ENCODE results near the gene CDH23.

The CDH23 gene

GRCh38 chr10:71555724-71556119 lies 159.0 kb downstream of the CDH23 start:
- DNase-seq: no peak

DNA sequence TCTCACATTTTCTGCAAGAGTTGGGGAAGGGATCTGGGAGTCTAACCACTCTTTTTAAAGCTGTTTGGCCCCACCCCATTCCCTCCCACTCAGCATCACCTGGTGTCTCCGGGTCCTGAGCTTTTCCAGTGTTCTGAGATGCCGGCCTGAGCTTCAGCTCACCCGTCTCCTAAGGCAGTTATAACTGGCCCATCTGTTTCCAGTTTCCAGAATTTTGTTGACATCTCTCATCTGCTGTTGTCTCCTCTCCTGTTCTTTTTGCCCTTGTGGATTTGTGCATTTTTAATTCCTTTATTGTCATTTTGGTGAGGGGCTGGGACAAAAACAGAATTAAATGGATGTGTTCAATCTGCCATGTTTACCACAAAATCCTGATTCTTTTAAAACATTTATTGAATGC lies 162.3 kb downstream of the CDH23 start:
- DNase-seq: no peak

DNA sequence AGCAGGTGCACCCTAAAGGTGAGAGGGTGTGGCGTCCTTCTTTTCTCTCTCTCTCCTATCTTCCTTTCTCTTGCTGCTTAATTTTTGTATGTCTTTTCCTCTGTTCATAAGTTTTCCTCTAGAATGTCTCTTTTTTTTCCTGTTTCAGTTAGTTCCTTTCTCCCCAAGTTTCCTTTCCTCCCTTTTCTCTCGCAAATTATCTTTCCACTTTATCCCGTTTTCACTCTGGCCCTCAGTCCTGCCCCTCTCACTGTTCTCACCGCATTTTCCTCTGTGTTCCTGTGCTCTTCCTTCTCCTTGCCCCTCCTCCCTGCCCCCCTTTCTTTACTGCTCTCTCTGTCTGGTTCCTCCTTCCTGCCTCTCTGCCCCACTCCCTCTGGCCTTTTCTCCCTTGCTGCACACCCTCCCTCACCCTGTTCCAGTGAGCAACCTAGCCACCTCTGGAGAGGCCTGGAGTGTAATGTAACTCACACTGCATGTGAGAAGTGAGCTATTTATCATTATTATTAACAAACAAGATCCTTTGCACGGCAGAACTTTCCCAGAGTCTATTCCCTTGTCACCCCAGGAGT lies 164.4 kb downstream of the CDH23 start:
- DNase-seq: no peak

DNA sequence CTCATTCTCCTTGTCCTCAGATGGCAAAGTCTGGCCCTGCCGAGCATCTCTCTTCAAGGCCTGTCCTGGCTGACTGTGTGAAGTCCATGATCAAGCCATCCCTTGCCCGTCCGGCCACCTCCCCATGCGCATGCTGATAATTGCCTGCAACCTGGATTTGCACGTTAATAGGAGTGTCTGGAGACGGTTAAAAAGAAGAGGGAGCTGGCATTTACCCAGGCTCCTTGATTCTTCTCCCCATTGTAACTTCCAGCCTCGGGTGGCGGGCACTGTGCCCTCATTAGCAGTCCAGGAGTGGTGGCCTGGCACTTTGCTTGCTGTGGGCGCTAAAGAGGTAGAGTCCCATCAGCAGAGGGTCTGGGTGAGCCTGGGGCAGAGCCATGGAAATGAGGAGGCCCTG lies 165.5 kb downstream of the CDH23 start:
- no peak for DNase-seq

- DNase-seq: no peak
Measured at GRCh38 chr10:71562904-71563303, 166.2 kb downstream of the CDH23 start.

DNA sequence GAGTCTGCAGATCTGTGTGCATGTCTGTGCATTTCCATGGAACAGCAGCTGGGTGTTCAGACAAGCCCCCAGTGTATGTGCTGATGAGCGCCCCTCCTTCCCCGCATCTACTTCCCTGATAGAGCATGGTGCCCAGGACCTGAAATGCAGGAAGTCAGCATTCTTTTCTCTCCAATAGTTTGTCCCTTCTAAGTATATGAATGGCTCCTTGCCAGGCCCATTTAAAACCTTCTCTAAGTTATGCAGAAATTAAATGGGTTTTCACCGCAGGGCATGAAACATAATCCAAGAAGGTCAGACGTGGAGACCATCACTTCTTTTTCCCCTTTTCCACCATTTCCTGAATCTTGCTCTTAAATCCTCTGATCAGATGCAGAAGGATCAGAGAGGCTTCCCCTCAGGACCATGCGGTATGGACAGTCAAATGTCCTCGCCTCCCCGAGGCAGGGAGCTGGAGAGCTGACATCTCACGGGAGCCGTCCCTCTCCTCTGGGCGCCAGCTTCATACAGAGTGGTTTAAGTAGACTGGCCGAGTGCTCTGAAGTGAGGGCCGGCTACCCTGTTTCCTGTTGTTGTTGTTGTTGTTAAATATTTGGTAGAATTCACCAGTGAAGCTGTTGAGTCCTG lies 167.6 kb downstream of the CDH23 start:
- DNase-seq: no peak

DNA sequence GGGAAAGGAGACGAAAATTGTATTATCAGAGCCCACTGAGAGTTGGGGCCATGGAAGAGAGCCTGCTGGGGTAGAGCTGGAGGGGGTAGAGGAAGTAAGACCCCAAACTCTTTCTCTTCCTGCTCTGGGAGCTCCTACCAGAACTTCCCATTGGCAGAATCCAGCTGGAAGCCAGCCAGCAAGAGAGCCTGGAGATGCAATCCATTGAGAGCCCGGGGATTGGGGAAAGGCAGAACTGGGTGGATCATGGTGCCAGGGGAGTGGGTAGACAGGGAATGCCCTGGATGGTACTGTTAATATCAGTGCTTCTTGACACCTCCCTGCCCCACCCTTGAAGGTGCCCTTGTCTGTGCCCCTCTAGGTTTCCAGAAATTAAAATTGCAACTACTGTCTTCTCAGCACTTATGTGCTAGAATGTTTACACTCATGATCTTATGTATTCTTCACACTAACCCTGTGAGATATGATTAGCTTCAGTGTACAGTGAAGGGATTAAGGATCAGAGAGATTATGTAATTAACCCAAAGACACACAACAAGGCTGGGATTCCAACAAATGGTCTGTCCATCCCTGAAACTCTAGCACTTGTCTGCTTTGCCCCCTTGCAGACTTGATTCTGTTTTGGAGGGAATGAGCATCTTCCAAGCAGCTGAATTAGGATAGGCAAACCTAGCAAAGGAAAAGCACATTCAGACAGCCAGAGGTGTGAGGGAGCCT lies 168.7 kb downstream of the CDH23 start:
- peak in 1 of 56 donors; percentile 33 for DNase-seq

GRCh38 chr10:71567006-71567405 lies 170.3 kb downstream of the CDH23 start:
- no peak for DNase-seq

- DNase-seq: no peak
Measured at GRCh38 chr10:71568896-71569492, 172.3 kb downstream of the CDH23 start.

DNA sequence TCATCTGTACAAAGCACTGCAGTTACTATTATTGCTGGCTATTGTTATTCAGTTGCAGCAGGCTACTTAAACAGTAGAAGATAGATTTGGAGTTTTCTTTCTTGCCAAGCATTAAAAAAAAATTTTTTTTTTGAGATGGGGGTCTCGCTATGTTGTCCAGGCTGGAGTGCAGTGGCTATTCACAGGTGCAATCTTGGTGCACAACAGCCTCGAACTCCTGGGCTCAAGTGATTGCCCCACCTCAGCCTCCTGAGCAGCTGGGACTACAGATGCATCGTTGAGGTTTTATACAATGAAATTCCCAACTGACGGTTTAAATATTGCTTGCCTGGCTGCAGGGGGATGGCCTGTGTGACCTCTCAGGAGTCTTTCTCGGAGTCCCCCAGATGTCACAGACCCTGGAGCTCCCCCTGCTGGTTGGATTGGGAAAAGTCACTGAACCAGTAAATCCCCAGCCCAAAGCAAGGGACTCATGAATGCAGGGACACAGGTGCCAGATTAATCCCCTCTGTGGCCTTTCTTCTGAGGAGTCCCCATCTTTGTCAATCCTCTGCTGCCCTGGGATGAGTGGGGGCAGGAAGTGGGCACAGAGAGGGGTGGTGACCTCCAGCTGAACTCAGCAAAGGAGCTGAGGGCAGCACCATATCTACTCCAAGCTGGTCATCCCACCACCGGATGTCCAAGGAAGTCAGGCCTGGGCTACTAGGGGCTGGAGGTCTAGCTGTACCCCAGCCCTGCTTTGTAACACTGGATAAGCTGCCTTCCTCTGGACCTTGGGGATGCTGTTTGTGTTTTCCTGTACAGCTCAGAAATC lies 173.3 kb downstream of the CDH23 start:
- DNase-seq: peak in 49 of 56 donors; percentile 9 to 80 (median 50)

DNA sequence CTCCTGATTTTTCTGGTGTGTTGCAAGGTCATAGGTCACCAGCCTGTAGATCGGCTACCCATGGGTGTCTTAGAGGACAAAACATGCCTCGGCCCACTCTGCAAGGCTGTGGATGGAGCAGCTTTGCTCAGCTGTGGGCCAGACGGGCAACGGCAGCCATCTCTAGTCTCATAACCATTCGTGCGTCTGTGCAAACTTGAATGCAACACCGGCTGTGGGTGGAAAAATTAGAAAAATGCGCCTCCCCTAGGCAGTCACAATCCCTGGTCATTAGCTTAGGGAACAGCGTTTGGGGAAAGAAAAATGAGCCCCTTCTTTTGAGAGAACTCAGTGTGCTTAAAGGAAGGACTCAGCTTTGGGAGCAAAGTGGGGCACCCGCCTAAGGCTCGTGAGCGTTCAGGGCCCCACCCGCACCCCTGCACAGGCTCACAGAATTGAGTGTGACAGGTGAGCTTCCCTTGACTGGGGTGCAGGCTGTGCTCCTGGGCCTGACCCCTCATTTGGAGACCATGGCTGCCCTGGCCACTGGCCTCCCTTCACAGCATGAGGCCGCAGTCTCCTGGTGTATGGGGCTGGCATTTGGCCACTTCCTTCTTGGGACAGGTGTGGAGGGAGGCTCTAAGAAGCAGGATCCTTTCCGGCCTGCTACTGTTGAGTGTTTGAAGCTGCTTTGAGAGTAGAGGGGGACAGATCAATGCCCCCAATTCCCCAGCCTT lies 174.9 kb downstream of the CDH23 start:
- no peak for DNase-seq

- no peak for DNase-seq
Measured at GRCh38 chr10:71572962-71573361, 176.2 kb downstream of the CDH23 start.

DNA sequence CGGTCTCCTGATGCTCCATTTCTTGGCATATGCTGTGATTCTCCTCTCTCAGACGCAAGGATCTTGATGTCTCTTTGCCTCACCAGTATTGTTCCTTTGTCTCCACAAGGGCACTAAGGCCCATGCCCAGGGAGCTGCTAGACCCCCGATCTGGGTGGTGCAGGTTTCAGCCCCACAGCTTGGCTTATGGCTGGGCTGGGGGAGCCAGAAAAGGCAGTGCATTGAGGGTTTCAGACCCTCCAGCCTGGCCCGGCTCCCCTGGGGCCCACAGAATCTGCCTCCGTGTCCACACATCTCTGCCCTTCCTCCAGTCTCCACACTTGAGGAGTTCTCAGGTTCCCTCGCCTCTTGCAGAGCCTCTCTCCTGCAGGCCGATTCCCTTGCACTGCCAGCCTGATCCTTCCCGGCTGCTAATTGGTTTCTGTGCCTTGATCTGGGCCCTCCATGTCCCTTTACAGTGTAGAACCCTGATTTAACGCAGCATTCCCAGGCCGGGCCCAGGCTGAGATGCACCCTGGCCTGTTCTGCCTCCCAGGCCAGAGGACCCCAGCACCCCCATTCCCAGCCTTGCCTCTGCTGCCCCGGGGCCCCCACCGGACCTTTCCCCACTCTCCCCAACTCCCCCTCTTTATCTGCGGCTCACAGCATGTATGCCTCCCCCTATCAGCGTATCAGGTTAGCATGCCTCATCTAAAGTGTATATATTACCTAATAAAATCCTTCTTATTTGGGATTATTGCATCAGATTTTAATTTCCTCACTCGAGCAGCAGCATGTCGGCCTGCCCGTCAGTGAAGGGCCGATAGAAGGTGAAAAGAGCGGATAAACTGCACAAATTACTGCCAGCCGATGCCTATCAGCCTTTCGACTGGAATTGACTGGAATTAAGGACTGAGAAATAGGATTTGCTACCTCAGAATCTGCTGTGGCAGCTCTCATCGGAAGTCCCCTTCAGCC lies 177.1 kb downstream of the CDH23 start:
- no peak for DNase-seq

DNA sequence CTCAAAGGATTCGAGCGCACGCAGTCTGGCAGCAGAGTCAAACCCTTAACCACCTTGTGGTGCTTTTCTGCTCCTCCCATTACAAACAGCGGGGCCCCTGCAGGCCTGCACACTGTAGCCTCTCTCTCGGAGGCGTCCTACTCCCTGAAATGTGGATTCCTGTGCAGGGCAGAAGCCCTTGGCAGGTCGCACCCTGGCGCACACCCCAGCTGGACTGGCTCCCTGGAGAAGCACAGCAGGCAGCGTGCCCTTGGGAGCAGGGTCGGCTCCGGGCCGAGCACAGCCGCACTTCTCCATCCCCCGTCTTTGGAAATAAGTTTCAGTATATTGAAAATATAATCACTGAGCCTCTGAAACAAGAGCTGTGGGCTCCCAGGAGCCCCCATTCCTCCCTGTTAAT lies 178.7 kb downstream of the CDH23 start:
- DNase-seq: peak in 17 of 56 donors; percentile 8 to 49 (median 20)

- DNase-seq: no peak
Measured at GRCh38 chr10:71575934-71576801, 179.4 kb downstream of the CDH23 start.

GRCh38 chr10:71576842-71577241 lies 180.1 kb downstream of the CDH23 start:
- DNase-seq: no peak

GRCh38 chr10:71577345-71577744 lies 180.6 kb downstream of the CDH23 start:
- DNase-seq: no peak

GRCh38 chr10:71578069-71578468 lies 181.3 kb downstream of the CDH23 start:
- no peak for DNase-seq

- no peak for DNase-seq
Measured at GRCh38 chr10:71579668-71580067, 182.9 kb downstream of the CDH23 start.
